Jurkat, Clone E6-1 (cell line): Measurements from ENCODE around the gene CACNA1C.

ENCODE experiments used
- DNase-seq: peaks from one replicate; pipeline ENCODE4 v3.0.0-alpha.2; 2011; ENCODE audit warnings: low read depth, low spot score
- H3K4me3 ChIP-seq: 2 replicates; pipeline ENCODE4 v1.5.1; 2011; ENCODE audit warnings: mild to moderate bottlenecking, low read length, control low read depth, moderate library complexity

CACNA1C gene

DNA sequence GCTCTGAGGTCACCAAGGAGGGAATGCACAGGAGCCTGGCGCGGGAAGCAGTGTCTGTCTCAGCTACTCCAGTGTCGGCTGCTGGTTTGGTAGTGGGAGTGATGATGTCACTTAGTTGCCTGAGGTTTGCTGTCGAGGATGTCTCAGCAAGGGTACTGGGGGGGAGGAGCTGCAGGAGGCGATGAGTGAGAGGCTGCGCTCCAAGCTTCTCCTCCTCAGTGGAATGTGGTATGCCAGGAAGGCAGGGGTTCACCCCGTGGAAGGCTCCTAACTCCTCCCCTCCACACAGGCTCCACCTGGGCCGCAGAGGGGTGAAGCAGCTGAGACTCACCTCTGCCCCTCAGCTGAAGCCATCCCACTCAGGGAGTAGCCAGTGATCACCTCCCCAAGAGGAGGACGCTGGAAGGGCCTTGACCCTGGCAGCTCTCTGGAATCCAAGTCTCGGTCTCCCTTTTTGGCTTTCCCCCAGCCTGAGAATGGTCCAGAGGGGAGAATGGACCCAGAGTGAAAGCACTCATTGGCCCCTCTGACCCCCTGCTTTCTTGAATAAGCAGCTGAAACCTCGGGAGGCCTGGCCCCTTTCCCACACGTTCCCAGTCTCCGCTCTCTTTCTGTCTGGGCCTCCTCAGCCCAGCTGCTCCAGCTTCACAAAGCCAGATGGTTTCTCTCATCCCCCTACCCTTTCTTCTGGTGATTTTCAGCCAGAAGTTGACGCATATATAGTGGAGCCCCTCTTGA lies 563.0 kb downstream of the CACNA1C start:
- H3K4me3 ChIP-seq, result no peak overlapping the region
- no peak for DNase-seq

- H3K4me3 ChIP-seq, result no peak overlapping the region
- DNase-seq, result peak; percentile 80
Measured at GRCh38 chr12:2616763-2617162, 564.0 kb downstream of the CACNA1C start.

GRCh38 chr12:2617365-2617764 lies 564.6 kb downstream of the CACNA1C start:
- no peak for DNase-seq
- H3K4me3 ChIP-seq, result no peak overlapping the region

- no peak overlapping the region for H3K4me3 ChIP-seq
- no peak for DNase-seq
Measured at GRCh38 chr12:2618291-2618995, 565.7 kb downstream of the CACNA1C start.

GRCh38 chr12:2619136-2619535 lies 566.3 kb downstream of the CACNA1C start:
- no peak for DNase-seq

GRCh38 chr12:2622460-2622859 lies 569.7 kb downstream of the CACNA1C start:
- DNase-seq, result no peak
- no peak overlapping the region for H3K4me3 ChIP-seq

More at GRCh38 chr12:2619136-2619535, 566.3 kb downstream of the CACNA1C start:
- no peak overlapping the region for H3K4me3 ChIP-seq

GRCh38 chr12:2623472-2623871 lies 570.7 kb downstream of the CACNA1C start:
- DNase-seq, result no peak
- no peak overlapping the region for H3K4me3 ChIP-seq

DNA sequence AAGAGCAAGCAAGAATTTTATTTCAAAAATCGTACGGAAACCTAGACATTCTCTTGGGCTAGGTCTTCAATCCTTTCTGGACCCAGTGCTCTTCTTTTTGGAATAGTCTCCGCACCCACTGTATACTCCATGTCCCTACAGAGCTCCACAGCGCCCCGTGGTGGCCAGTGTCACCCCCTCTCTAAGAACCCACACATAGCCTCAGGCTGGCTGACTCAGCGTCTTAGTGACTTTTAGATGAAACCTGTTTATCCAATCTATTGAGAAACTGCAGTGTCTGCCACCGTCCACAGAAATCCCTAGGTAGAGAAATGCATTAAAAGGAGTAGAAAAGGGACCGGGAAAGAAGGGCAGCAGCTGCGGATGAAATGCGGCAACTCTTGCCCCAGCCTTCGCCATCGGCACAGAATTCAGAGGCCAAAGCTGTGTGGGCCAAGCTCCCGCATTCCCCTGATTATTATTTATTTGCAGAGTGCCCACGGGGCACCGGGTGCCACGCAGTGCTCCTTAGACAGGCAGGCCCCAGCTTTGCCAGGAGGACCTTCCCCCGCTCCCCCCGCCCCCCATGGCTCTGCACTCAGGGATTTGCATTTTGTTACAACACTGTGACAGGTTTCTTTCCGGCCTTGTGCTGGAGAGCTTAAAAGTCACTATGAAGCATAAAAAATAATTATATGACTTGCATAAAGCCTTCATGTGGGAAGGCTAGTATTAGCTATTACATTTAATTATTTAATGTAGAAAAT lies 571.9 kb downstream of the CACNA1C start:
- no peak overlapping the region for H3K4me3 ChIP-seq
- no peak for DNase-seq

DNA sequence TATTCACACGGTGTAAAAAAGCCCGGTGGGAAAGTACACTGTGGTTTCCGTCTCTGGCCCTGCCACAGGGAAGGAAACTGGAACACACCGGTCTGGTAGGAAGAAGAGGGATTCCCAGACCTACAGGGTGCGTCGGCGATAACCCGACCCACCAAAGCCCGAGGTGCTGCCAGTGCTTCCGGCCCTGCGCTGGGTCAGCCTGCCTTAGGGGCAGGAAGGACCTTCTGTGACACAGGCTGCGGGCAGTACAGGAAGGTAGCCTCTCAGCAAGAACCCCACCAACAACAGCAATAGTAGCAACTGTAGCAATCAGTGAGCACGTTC lies 572.5 kb downstream of the CACNA1C start:
- no peak overlapping the region for H3K4me3 ChIP-seq
- DNase-seq, result no peak

GRCh38 chr12:2627076-2627834 lies 574.5 kb downstream of the CACNA1C start:
- H3K4me3 ChIP-seq, result no peak overlapping the region
- no peak for DNase-seq

GRCh38 chr12:2627835-2628191 lies 575.0 kb downstream of the CACNA1C start:
- no peak for DNase-seq
- no peak overlapping the region for H3K4me3 ChIP-seq

DNA sequence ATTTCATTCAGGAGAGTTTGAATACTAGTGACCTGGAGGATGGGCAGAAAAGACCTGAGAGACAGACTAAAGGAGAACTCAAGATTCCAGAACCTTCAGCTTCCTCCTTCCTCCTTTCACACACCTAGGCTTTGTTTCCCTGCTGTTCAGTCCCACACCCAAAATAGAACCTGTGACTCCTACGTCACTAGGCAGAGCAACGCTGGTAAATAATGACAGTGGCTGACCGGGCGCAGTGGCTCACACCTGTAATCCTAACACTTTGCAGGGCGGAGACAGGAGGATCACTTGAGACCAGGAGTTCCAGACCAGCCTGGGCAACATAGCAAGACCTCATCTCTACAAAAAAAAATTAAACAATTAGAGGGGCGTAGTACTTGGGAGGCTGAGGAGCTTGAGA lies 575.6 kb downstream of the CACNA1C start:
- no peak overlapping the region for H3K4me3 ChIP-seq
- DNase-seq, result no peak

DNA sequence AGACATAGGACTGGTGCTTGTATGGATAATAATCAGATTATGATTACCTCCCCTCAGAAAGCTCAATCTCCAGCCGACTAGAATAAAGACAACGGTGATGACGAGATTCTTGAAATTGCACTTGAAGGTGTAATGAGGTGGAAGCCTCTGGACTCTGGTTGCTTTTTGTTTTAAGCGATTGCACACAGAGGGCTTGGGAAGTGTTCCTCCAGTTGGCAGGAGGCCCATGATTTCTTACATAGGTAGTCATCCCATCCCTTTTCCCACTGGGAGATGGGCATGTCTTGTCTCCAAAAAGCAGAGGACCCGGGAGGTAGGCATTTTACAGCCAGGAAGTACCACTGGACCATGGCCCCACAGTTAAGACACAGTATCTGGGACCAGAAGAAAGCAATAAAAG lies 576.3 kb downstream of the CACNA1C start:
- no peak for DNase-seq
- no peak overlapping the region for H3K4me3 ChIP-seq

- H3K4me3 ChIP-seq, result no peak overlapping the region
- no peak for DNase-seq
Measured at GRCh38 chr12:2631653-2632350, 579.0 kb downstream of the CACNA1C start.

DNA sequence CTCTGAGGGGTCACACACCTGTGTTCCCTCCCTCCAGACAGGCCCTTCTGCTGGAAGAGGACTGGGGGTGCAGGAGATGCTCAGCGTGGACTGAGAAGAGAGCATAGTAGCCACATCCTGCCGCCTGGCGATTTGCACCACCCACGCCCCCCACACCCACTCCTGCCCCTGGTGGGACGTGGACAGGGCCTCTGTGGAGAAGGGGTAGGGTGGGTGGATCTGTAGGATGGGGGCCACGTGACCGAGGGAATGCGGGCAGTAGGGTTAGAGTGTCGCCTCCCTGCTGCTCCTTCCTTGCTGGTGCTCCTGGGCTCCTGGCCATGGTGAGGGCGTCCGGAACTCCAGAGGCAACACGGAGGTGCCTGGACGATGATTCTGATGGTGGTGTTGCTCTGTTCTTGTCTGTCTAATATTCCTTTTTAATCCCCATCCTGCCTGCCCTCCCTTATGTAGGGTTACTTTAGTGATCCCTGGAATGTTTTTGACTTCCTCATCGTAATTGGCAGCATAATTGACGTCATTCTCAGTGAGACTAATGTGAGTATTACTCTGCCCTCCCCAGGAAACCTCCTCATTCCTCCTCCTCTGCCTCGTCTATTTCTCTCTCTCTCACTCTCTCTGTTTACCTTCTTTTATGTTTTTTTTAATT lies 580.5 kb downstream of the CACNA1C start:
- H3K4me3 ChIP-seq, result no peak overlapping the region
- no peak for DNase-seq

DNA sequence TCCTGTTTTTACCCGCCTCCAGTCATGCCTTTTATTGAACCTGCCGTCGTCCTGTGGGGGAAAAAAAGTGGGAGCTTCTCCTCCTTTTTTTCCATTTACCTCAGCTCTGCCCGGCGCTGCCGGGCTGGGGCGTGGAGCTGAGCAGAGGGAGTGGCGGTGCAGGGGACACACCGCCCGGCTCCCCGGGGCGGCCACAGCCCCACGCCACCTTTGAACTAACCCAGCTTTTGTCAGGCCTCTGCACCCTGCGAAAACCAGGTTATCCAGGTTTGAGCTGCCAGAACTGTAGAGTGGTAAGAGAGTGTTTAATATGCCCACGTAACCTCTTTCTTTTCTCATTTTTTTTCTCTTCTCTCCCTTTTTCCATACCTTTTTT lies 581.0 kb downstream of the CACNA1C start:
- DNase-seq, result no peak
- H3K4me3 ChIP-seq, result no peak overlapping the region

- DNase-seq, result no peak
Measured at GRCh38 chr12:2634471-2634870, 581.7 kb downstream of the CACNA1C start.

GRCh38 chr12:2636741-2637340 lies 584.1 kb downstream of the CACNA1C start:
- DNase-seq, result no peak
- no peak overlapping the region for H3K4me3 ChIP-seq

More at GRCh38 chr12:2634471-2634870, 581.7 kb downstream of the CACNA1C start:
- no peak overlapping the region for H3K4me3 ChIP-seq
